ENCODE measurements around the gene MGAT4C.

DNA sequence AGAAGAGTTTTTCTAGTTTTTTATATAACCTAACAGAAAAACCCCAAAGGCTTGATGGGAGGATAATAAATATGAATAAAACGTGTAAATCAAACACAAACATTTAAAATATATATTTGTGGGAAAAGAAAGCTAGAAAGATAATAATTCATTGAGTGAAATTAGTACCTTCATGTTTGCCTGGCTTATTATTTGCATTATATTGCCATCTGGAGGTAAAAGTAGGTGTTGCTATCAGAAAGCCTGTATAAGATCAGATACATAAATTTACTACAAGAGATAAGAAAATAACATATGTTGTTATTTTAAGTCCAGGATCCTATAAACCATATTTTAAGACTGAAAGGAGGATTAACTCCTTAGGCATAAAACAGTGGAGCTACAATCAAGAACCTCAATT lies 304.4 kb downstream of the MGAT4C start:
- TF ChIP-seq CTCF (IDR thresholded peaks at IDR 0.05) (no peak), EP300 (IDR thresholded peaks at IDR 0.05) (no peak), POLR2AphosphoS5 (IDR thresholded peaks at IDR 0.05) (no peak), POLR2A (IDR thresholded peaks at IDR 0.05) (no peak)
